Stimulated activated CD8-positive, alpha-beta memory T cell treated with anti-CD3 and anti-CD28 coated beads, Interleukin-4, amount 100 ng/mL, for 1 hour (primary cell): Measurements from ENCODE around the gene DHRS3.
"Not testable (repeated sequence)": the region's sequence is repeated elsewhere in the genome, so short reads cannot be mapped to it uniquely, and the experiment has no call there.

Experiments
- DNase-seq, 2 donors: peaks; one replicate each; pipeline ENCODE4 v3.0.0-alpha.2; 2020; ENCODE audit warnings: low read depth in 2 of 2, low spot score in 1 of 2

DHRS3 gene

DNA sequence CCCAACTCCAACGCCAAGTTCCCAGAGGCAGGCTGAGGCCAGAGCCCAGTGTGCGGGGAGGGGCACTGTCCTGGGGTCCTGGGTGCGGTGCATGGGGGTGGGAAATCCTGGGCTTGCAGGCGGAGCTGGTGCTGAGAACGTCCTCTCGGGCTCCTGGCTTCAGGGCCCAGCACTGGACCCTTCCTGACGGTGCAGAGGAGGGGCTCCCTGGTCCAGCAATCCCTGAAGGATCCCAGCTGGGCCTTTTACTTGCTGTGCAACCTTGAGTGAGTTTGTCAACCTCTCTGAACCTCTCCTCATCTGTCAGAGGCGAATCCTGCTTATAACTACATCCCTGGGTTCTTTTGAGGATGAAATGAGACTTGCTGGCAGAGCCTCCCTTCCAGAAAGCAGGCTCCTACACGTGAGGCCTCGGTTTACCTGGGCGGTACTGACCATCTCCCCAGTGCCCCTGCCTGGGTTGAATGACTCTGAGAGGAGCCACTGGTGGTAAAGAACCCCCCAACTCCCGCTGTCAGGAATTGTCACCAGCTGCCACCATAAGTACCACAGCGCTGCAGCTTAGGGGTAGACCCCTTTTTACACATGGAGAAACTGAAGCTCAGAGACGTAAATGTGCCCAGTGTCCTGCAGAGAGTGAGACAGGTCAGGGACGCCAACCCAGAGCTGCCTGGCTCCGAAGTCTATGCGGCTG lies 77.3 kb downstream of the DHRS3 start:
- DNase-seq, result no peak

DNA sequence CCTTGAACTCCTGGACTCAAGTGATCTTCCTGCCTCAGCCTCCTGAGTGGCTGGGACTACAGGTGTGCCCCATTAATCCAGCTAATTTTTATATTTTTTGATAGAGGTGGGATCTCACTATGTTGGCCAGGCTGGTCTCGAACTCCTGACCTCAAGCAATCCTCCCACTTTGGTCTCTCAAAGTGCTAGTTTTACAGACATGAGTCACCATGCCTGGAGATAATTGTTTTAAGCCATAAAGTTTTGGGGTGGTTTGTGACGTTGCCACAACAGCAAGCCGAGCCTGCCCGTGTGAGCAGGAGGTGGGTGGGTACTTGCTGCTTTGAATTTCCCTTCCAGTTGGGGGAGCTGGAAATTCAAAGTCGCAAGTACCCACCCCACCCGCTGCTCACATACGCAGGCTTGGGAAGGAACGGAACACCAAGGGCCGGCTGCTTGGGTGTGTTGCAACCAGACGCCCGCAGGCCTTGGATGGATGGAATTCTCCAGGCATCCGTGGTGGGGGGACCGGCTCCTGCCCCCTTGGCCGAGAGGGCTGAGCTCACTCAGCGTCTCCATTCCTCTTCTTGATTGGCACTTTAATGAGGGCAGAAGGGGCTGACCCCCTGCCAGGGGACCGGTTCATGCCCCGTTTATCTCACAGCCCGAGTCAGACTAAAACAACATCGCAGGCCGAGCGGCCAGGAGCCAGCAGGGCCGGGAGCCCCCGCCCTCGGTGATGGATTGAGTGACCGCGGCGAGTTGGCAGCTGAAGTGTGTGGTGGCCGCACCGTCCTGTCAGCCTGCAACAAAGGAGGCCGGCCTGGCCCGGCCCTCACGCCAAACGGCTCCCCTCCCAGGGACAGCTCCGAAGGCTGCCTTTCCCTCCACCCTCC lies 78.1 kb downstream of the DHRS3 start:
- no peak for DNase-seq

DNA sequence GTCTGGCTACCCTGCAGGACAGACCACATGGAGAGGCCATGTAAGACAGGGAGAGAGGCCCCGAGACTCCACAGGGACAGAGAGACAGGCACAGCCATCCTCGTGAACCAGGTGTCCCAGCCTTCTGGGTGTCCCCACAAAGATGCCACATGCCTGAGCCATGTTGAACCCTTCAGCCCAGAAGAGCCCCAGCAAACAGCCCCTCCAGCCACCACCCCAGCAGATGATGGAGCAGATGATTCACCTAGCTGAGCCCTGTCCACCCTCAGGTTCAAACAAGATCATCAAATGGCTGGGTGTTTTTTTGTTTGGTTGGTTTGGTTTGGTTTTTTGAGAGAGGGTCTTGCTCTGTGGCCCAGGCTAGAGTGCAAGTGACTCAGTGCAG lies 78.7 kb downstream of the DHRS3 start:
- DNase-seq, result no peak

DNA sequence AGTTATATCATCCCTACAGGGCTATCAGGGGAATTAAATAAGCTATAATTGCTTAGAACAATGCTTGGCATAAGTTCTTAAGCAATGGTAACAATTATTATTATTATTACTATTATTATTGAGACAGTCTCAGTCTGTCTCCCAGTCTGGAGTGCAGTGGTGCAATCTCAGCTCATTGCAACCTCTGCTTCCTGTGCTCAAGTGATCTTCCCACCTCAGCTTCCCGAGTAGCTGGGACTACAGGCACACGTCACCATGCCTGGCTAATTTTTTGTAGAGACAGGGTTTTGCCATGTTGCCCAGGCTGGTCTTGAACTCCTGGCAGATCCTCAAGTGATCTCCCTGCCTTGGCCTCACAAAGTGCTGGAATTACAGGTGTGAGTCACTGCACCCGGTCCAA lies 79.5 kb downstream of the DHRS3 start:
- DNase-seq, result not testable (repeated sequence)

DNA sequence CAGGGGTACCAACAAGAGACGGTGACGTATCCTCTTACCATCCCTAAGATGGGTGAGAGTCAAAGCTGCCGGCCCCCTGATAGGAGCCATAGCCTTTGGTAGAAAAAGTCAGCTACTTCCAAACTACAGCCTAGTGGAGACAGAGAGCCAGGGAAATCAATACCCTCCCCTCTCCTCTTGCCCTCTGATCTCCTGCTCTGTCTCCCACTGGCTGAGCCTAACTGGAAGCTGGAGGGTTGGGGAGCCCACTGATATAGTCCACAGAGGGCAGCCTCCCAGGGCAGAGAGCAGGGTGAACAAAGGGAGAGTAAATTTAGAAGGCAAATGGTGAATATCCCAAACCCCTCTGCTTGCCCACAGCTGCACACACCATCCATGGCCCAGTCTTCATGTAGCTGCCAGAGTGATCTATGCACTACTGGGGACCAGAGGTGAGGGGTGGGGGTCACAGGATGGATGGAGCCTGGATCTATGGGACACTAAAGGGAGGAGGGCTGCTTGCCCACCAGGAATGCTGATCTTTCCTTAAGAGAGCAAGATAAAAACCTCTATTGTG lies 80.0 kb downstream of the DHRS3 start:
- DNase-seq, result no peak

DNA sequence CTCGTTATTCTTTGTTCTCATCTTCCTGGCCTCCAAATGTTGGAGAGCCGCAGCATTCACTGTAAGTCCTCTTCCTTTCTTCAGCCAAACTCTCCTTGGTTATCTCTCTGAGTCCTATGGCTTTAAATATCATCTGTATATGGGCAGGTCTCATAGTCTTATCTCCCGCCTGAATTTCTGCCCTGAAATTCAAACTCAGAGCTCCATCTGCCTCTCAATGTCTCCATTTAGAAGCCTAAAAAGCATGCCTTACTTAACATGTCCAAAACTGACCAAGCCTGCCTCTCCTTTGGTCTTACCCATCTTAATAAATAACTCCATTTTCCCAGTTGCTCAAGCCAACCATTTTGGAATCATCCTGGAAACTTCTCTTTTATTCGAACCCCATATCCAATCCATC lies 80.7 kb downstream of the DHRS3 start:
- no peak for DNase-seq

DNA sequence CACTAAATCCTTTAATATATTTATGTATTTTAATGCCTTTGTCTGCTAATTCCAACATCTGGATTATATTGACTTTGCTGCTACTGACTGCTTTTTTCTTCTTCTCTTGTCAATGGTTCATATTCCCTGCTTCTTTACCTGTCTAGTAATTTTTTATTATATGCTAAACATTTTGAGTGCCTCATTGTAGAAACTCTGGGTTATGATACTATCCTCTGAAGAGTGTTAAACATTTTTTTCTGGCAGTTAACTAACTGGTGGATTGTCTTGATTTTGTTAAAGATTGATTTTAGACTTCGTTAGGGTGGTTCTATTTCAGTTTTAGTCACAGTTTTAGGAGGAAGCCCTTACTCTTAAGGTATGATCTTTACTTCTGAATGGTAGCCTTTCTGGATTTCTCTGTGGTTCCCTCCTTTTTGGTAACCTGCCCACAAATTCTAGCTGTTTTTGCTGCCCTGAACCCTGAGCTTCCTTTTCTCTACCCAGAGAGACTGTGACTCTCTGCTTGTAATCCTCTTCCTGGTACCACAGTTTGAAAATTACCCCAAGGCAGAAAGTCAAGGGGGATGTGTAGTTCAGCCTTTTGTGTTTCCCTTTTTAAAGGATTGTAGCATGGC lies 81.9 kb downstream of the DHRS3 start:
- DNase-seq, result no peak

DNA sequence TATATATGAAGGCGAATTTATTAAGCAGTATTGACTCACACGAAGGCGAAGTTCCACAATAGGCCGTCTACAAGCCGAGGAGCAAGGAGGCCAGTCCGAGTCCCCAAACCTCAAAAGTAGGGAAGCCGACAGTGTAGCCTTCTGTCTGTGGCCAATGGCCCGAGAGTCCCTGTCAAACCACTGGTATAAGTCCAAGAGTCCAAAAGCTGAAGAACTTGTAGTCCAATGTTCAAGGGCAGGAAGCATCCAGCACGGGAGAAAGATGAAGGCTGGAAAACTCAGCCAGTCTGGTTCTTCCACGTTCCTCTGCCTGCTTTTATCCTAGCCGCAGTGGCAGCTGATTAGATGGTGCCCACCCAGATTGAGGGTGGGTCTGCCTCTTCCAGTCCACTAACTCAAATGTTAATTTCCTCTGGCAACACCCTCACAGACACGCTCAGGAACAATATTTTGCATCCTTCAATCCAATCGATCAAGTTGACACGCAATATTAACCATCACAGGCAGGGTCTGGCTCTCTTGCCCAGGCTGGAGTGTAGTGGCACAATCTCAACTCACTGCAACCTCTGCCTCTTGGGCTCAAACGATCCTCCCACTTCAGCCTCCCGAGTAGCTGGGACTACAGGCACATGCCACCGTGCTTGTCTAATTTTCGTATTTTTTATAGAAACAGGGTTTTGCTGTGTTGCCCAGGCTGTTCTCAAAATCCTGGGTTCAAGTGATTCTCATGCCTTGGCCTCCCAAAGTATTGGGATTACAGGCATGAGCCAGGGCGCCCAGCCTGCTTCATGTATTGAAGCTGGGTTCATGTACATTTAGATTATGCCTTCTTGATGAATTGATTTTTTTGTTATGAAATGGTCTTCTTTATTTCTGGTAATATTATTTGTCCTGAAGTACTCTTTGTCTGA lies 85.3 kb downstream of the DHRS3 start:
- no peak for DNase-seq

DNA sequence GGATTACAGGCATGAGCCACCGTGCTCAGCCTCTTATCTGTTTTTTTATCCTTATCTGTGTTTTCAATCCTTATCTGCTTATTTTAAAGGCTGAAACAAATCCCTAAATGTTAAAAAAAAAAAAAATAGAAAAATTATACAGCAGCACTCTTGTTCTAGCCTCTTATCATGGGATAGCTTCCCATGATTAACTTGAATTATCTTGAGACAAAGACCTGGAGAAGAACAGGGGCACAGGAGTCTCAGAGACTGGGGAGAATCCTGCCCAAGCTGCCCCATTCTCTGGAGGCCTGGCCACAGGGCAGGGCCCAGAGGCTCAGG lies 86.9 kb downstream of the DHRS3 start:
- no peak for DNase-seq

DNA sequence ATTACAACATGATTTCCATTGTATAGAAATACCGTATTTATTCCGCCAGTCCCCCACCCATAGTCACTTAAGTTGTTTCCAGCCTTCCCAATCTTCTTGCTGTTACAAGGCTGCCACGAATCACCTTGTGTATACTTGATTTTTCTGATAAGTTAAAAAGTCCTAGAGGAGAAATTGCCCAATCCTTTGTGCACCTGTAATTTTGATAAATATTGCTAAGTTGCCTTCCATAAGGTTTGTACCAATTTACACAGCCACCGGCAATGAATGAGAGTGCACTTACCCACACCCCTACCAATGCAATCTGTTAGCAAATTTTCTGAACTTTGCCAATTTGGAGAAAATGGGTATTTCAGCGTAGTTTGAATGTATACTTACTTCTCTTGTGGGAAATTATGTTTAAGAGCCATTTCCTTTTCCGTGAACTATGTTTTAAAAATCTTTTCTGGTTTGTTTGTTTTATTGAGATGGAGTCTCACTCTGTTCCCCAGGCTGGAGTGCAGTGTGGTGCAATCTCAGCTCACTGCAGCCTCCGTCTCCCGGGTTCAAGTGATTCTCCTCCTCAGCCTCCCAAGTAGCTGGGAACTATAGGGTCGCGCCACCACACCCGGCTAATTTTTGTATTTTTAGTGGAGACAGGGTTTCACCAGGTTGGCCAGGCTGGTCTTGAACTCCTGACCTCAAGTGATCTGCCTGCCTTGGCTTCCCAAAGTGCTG lies 87.4 kb downstream of the DHRS3 start:
- no peak for DNase-seq

DNA sequence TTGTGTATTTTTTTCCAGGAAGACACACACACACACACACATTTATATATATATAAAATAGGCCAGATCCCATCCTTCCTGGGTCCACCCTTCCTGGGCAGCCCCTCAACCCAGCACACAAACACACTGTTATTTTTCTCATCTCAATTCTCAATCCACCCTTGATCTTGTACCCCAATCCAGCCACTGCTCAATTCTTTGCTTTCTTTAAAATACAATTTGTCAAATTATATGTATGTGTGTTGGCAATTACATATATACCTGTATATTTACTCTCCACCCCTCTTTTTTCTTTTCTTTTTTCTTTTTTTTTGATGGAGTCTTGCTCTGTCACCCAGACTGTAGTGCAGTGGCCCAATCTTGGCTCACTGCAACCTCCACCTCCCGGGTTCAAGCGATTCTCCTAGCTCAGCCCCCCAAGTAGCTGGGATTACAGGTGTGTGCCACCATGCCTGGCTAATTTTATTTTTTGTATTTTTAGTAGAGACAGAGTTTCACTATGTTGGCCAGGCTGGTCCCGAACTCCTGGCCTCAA lies 88.3 kb downstream of the DHRS3 start:
- no peak for DNase-seq

DNA sequence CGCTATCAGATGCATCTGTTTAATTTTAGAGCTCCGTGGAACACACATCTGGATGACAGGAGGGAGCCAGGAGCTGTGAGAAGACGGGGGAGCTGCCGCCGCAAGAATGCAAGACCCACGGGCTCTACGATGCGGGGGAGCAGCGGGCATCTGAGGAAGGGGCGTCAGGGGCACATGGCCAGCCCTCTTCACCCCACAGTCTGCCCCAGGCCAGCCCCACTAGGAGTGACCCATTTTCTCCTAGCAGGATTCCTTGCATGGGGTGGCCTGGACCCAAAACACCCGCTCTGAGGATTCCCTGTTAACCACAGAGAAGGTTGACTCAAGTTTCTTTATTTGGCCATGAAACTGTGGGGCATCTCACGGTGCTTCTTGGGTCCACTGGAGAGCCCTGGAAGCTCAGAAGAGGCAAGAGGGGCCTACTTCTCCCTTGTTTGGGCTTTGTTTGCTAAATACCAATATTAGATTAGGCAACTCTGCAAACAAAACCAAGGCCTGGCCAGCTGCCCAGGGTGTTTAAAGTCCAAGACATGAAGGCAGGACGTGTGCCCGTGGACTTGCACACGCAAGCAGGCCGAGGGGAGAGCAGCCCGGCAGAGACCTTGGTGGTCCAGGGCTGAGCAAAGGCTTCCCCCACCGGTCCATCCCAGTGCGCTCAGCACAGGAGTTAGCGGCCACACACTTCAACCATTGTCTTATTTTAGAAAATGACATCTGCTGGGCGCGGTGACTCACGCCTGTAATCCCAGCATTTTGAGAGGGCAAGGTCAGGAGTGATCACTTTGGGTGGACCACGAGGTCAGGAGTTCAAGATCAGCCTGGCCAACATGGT lies 89.8 kb downstream of the DHRS3 start:
- DNase-seq, result no peak

DNA sequence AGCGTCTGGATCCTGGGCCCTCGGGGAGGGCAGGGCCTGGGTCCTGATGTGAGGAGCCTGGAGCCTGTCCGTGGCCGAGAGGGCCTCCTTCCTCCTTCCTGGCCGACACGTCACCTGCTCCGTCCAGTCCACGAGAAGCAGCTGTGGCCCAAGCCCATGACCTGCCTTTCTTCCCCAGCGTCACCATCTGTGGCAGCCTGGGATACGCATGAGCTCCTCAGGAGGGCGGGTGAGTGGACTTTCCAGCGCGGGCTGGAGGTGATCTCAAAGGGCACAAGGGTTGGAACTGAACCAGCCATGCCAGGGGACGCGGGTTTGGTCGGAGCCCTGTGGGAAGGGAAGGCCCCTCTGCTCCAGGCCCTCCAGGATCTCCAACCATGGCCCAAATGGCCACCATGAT lies 90.4 kb downstream of the DHRS3 start:
- no peak for DNase-seq

DNA sequence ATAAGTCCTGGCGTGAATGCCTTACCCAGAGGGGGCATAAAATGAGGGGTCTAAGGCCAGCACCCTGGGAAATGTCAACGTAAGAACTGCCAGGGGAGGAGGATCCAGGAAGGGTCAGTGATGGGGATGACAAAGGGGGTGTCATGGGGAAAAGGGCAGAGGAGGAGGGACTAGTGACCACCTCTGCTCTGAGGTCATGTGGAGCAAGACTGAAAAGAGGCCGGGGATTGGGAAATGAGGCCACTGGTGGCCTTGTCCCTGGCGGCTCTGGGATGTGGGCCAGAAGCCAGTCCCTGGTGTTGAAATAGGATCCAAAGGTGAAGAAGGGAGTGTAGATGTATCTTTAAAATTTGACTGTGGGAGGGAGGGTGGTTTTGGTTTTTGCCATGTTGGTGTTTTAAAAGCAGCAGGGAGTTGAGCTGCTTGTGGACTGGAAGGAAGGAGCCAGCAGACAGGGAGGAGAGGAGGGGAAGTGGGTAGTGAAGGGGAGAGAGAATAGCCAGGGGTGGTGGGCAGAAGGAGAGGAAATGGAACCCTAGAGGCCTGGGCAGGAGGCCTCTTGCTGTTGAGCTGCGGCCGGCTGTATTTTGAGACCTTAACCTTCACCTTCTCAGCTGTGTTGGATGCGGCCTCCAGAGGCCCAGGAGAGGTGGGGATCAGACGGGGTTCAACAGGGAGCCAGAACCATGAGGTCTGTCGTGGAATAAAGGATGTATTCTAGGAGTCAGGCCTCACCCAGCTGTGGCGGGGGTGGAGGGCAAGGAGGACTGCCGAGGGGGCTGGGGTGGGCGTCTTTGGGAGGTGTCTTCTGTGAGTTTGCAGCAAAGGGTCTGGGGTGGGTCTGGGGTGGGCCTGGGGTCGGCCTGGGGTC lies 92.5 kb downstream of the DHRS3 start:
- no peak for DNase-seq

DNA sequence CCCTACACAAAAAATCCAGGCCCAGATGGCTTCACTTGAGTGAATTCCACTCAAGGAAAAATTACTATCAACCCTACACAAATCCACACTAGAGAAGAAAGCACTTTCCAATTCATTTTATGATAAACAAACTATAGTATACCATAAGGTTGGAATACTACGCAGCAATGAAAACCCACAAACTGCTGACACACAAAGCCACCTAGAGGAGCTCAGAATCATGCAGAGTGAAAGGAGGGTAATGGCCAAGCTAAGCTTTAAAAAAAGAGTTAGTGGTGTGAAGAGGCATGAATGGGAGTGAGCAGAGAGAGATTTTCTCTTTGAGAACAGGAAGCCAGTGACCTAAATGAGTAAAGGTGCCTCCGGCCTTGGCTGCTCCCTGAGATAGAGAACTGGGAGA lies 93.7 kb downstream of the DHRS3 start:
- DNase-seq, result no peak

DNA sequence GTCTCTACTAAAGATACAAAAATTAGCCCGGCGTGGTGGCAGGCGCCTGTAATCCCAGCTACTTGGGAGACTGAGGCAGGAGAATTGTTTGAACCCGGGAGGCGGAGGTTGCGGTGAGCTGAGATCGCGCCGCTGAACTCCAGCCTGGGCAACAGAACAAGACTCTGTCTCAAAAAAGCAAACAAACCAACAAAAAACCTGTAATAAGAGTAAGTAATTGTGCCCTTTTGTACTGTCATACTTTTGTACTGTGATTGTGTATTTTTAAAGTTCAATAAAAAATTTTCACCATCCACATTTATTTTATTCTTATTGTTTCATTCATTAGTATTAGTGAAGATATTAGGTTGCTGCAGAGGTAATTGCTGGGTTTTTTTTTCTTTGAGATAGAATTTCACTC lies 95.2 kb downstream of the DHRS3 start:
- not testable (repeated sequence) for DNase-seq

DNA sequence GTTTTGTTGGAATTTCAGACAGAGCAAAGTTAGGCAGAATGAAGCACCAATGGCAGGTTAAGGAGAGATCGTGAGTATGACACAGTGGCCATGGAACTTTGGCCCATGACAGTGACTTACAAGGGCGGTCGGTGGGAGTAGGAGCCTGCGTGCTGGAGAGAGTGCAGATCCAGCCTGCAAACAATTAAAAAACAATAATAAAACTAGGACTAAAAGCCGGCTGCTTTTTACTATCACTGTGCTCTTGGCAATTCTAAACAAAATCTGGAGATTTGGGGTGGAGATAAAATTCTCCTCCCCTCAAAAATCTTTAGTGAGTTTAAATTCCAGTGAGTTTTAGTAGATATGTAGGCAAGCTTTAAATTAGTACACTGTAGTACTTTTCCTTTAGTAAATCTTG lies 96.9 kb downstream of the DHRS3 start:
- DNase-seq, result no peak

DNA sequence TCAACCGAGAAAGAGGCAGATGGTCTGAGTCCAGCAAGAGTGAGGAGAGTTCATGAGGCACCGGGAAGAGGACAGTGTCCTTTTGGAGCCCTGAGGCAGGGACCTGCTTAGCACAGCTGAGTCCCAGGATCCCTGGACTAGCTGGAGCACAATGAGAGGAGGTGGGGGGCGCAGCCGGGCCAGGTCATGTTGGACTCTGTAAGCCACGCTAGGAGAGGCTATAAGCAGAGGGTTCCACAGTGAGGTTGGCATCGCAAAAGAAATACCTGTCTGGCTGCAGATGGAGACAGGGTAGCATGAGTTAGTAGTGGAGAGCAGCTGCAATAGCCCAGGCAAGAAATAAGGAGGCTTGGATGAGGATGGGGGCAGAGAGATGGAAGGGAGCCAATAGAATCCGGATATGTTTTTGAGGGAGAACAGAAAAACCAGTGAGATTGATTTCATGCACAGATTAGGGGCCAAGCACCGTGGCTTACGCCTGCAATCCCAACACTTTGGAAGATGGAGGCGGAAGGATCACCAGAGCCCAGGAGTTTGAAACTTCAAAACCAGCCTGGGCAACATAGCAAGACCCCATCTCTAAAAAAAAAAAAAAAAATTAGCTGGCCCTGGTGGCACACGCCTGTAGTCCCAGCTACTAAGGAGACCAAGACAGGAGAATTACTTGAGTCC lies 98.2 kb downstream of the DHRS3 start:
- no peak for DNase-seq
